ENCODE measurements around the gene PRDM2. TPM values are rescaled to one million over a fixed set of nuclear protein-coding genes. Genes with fewer than 3 reads are reported as not detected.

PRDM2 gene
- total RNA-seq, 2 experiments from 2014 or later, result 56.3 to 58.4 TPM

DNA sequence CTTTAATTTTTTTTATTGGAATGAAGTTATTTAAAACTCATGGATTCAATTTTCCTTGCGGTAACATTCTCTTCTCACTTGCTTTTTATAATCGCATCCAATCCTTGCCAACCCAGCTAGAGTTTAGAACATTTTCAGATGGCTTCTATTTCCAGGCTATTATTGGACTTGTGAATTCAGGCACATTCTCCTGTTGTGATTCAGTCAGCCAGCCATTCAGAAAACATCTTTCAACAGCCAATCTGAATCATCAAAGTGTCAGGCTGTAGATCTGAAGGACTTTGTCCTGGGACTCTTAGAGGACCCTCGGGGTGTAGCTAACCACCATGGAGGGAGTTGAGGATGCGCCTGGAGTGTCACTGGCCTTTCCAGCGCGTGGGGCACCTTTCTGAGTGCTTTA lies 92.4 kb downstream of the PRDM2 start:
- Mint-ChIP-seq H3K4me3 (no peak overlapping the region), H3K9me3 (no peaks in the 10 kb centered on the region), H3K27ac (no peak overlapping the region), H3K36me3 (ENCODE audit: low read depth) (peaks cover 36% of the 10 kb centered on the region), H3K27me3 (no peaks in the 10 kb centered on the region), H3K4me1 (peaks cover 21% of the 10 kb centered on the region)
- POLR2A ChIA-PET, result interaction anchor here (1.5 kb wide), 1 partner anchor 90 kb away, joined by 4 read pairs; no protein-coding TSS in a partner anchor
- no peak for DNase-seq
- CTCF ChIA-PET, result no interaction called here

DNA sequence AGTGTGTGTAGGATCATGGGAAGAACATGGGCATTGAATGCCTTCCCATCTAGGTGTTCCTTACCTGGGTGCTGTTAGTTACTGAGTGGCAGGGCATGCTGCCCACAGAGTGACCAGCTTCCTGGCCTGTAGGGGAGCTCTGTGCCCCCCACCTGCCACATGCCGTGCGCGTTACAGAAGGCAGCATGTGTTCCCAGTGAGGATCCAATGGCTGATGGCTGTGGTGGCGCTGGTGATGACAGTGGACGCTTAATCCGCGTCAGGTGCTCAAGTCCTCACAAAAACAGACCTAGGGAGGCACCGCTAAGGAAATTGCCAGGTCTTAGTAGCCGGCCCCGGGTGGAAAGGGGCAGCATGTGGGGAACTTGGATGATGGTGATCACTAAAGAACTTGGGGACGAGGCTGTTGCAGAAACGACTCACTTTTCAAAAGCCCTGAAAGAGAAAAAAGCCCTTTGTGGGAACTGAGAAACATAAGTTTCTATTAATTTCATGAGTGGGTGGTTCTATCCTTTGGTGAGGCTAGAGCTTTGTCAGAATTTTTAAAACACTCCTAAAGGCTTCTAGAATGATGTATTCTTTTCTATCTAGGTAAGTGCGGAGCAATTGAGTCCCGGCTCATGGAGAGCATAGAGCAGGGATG lies 93.2 kb downstream of the PRDM2 start:
- no peak for DNase-seq
- POLR2A ChIA-PET, result interaction anchor here (1.2 to 1.5 kb wide), 2 partner anchors 44 to 90 kb away, joined by 3 to 4 read pairs; no protein-coding TSS in a partner anchor
- Mint-ChIP-seq H3K36me3 (ENCODE audit: low read depth) (peaks cover 31% of the 10 kb centered on the region), H3K27me3 (no peaks in the 10 kb centered on the region), H3K4me3 (no peak overlapping the region), H3K4me1 (peaks cover 23% of the 10 kb centered on the region), H3K27ac (no peak overlapping the region), H3K9me3 (no peaks in the 10 kb centered on the region)
- CTCF ChIA-PET, result no interaction called here

DNA sequence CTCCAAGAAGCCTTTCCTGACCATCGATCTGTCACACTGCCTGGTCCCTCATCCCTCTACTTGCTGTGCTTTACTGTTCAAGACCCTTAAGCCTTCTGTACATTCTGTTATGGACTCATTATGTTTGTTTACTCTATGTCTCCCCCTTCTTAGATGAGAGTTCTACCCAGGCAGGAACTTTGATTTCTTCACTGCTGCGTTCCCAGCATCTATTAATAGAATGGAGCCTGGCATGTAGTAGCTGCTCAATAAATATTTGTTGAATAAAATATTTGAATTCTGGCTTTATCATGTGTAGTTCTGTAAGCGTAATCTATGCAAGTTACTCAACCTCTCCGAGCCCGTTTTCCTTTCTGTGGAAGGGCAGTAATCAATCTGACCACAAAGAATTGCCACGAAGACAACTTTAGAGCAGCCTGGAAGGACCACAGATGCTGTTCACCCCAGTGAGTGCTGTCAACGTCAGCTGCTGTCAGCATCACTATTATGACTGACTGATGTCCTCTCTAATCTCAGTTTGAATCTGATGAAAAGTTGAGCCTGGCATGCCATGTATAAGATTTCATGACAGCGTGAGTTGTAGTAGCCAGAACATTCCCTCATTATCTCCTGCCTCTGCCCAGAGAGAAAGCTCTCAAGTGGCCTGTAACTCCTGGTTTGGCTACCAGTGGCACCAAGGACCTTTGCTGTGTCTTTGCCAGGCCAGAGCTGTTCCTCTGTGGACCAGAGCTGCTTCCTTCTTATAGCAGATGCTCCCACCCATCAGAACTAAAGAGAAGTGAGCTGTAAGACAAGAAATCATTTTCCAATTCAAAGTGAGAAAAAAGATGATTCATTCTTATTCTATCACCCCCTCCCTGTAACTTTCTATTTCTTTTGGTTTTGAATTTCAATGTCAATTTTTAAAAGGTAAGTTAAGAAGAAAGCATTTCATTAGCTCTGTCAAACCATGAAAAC lies 94.5 kb downstream of the PRDM2 start:
- CTCF ChIA-PET, result no interaction called here
- Mint-ChIP-seq H3K27ac (no peak overlapping the region), H3K4me1 (peaks cover 23% of the 10 kb centered on the region), H3K27me3 (no peaks in the 10 kb centered on the region), H3K4me3 (no peak overlapping the region), H3K36me3 (ENCODE audit: low read depth) (peaks cover 21% of the 10 kb centered on the region), H3K9me3 (no peaks in the 10 kb centered on the region)
- no peak for DNase-seq
- POLR2A ChIA-PET, result interaction anchor here (1.2 kb wide), 2 partner anchors 10 to 45 kb away, joined by 3 read pairs; no protein-coding TSS in a partner anchor

DNA sequence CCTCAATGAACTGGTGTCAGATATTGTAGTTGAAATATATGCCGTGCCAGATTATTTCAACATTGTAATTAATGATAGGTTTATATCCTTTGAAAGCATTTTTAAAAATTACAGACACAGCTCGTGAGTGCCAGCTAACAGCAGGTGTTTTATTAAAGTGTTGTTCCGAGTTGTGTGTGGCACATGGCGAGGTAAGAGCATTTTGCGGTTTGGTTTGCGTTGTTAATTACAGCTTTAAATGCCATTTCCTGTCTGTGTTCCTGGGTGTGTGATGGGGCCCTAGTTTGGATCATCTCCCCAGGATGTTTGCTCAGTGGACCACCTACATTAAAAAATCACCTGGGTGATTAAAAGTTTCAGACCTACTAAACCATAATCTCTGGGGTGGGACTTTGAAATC lies 97.4 kb downstream of the PRDM2 start:
- ChIA-PET CTCF (interaction anchor here (0.6 to 1.0 kb wide), 2 partner anchors 72 to 95 kb away, joined by 3 to 6 read pairs; no protein-coding TSS in a partner anchor), POLR2A (interaction anchor here (1.0 to 1.4 kb wide), 2 partner anchors 43 to 86 kb away, joined by 3 read pairs; no protein-coding TSS in a partner anchor)
- peaks cover 18% of the 10 kb centered on the region for H3K4me1 Mint-ChIP-seq
- DNase-seq, result no peak
- no peaks in the 10 kb centered on the region for H3K9me3 Mint-ChIP-seq
- no peaks in the 10 kb centered on the region for H3K27me3 Mint-ChIP-seq
- H3K4me3 Mint-ChIP-seq, result no peak overlapping the region
- H3K36me3 Mint-ChIP-seq (ENCODE audit: low read depth), result peaks cover 18% of the 10 kb centered on the region
- H3K27ac Mint-ChIP-seq, result no peak overlapping the region

DNA sequence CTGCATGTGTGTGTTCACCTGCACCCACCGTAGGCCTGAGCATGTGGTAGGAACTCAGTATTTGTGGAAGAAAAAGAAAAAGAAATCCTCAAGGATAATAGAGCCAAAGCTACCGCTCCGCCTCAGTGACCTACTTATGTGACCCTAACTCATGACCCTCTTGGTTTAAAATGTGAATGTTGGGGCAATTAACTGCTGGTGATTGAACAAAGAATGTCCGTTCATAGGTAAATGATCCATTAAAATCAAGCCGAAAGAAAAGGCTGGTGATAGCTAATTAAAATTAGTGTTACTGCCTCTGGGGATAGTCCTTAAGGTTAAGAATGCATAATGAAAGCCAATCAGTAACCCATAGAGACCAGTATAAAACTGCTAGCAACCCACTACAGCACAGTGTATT lies 98.1 kb downstream of the PRDM2 start:
- Mint-ChIP-seq H3K27ac (no peak overlapping the region), H3K36me3 (ENCODE audit: low read depth) (peaks cover 18% of the 10 kb centered on the region), H3K9me3 (no peaks in the 10 kb centered on the region), H3K4me1 (peaks cover 13% of the 10 kb centered on the region), H3K27me3 (no peaks in the 10 kb centered on the region), H3K4me3 (no peak overlapping the region)
- CTCF ChIA-PET, result no interaction called here
- DNase-seq, result no peak
- POLR2A ChIA-PET, result interaction anchor here (1.0 to 1.4 kb wide), 2 partner anchors 44 to 87 kb away, joined by 3 read pairs; no protein-coding TSS in a partner anchor

DNA sequence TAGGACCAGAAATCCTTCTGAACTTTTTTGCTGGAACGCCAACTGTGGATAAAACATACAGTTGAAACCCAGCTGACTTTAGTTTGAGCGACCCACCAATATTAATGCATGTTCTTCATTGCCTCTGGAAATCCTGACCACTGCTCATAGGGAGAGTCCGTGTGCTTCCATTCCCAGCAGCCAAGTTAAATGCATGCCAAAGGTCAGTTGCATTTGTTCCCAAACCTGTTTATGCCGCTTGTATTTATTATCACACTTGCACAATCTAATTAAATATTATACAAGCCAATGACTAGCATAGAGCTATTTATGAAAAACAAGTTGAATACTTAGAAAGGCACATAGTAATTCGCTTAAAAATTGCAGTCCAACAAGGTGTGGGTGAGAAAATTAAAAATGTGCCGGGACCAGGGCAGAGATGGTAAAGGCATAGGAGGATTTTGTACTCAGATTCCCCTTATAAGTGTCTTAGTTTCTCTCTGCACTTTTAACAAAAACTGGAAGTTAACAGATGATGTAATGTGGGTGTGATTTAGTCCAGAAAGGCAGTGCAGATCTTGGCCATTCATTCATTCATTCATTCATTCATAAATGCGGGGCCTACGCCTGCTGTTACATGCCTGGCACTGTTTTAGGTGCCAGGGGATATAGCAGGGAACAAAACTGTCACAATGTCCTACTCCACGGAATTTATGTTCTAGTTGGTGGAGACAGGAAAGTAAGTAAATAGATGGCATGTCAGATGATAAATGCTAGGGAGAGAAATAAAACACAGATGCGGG lies 99.7 kb downstream of the PRDM2 start:
- DNase-seq, result no peak
- POLR2A ChIA-PET, result no interaction called here
- no peaks in the 10 kb centered on the region for H3K9me3 Mint-ChIP-seq
- CTCF ChIA-PET, result interaction anchor here (0.6 kb wide), 1 partner anchor 132 kb away, joined by 3 read pairs; no protein-coding TSS in a partner anchor
- H3K4me1 Mint-ChIP-seq, result peaks cover 11% of the 10 kb centered on the region
- H3K27me3 Mint-ChIP-seq, result no peaks in the 10 kb centered on the region
- no peak overlapping the region for H3K27ac Mint-ChIP-seq
- peaks cover 10% of the 10 kb centered on the region for H3K36me3 Mint-ChIP-seq (ENCODE audit: low read depth)
- H3K4me3 Mint-ChIP-seq, result no peak overlapping the region

DNA sequence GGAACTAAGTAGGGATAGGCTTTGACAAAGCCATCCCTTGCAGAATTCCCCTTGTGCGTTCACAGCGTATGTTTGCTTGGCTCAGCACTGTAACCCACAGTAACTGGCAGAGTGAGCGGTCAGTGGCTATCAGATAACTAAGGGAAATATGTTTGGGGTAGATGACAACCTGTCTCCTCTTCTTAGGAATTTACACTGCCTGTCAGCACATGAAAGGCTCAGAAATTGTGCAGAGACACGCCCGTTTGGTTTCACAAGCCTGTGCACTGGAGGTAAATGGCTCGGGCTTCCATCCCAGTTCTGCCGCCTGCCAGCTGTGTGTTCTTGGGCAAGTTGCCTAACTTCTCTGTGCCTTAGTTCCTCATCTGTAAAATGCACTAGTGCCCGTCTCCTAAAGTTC lies 101.2 kb downstream of the PRDM2 start:
- peaks cover under 1% of the 10 kb centered on the region for H3K36me3 Mint-ChIP-seq (ENCODE audit: low read depth)
- POLR2A ChIA-PET, result no interaction called here
- no peaks in the 10 kb centered on the region for H3K9me3 Mint-ChIP-seq
- no peak overlapping the region for H3K27ac Mint-ChIP-seq
- H3K27me3 Mint-ChIP-seq, result no peaks in the 10 kb centered on the region
- no peak for DNase-seq
- CTCF ChIA-PET, result no interaction called here
- peaks cover 7% of the 10 kb centered on the region for H3K4me1 Mint-ChIP-seq
- no peak overlapping the region for H3K4me3 Mint-ChIP-seq

DNA sequence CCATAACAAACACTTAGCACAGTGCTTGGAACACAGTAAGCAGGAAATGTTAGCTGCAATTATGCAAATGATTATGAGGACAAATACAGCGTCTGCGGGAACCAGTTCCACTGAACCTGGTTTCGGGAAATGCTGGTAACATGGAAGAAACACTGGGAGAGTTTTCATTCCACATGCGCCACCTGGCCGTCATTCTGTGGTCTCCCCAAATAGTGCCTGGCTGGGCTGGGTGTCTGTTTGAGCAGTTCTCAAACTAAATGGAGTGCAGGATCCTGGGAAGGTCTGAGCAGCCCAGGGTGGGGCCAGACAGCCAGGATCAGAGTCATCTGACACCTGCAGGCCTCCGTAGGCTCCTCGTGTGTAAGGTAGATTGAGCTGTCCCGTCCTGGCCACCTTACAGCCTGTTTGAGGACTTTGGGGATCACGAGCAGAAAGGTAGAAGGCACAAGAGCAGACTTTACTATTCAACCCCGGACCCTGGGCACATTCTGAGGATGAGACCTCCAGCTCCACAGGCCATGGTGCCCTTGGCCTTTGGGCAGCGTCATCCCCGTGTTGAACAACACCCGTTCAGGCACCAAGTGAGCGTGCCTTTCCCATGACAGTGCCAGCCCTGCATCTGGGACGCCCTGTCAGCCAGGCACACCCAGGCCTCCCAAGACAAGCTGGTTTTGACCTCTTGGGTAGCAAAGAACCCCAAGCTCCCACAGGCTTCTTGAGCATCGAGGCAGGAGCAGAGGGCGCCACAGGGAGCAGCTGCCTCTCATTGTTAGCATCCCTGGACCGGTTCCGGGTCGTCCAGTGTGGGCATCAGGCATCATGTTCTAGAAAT lies 101.9 kb downstream of the PRDM2 start:
- H3K9me3 Mint-ChIP-seq, result no peaks in the 10 kb centered on the region
- H3K27ac Mint-ChIP-seq, result no peak overlapping the region
- H3K36me3 Mint-ChIP-seq (ENCODE audit: low read depth), result no peaks in the 10 kb centered on the region
- H3K4me3 Mint-ChIP-seq, result no peak overlapping the region
- POLR2A ChIA-PET, result no interaction called here
- H3K4me1 Mint-ChIP-seq, result peaks cover 7% of the 10 kb centered on the region
- H3K27me3 Mint-ChIP-seq, result no peaks in the 10 kb centered on the region
- CTCF ChIA-PET, result no interaction called here
- no peak for DNase-seq

DNA sequence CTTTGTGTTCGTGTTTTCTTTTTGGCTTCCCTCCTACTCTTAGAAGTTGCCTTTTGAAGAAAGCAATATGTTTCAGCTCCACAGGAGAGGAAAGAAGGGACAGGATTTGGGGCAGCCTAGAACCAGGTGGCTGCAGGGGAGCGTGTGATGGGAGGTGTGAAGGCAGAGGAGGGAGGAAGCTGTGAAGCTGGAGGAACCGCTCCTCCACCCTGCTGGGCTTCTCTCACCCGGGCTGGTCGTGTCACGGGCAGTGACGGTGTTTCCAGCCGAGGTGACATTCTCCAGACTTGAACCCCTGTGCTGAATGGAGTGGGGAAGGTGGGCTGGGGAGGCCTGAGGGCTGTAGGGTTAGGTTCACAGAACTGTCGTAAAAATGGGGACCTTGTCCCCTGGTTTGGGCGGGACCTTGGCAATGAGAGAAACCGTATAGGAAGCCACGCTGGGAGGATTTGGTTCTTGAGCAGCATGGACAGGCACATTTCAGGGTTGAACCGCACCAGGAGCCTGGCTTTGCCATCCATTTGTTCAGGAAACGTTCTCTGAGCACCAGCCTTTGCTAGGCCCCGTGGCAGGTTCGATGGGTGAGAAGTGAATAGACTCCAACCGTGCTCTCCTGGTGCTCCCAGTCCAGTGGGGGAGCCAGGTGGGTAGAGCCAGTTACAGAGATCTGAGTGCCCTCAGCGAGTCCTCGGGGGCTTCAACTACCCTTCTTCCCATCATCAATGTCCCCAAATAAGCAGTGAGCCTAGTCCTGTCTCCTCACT lies 103.0 kb downstream of the PRDM2 start:
- Mint-ChIP-seq H3K36me3 (ENCODE audit: low read depth) (no peaks in the 10 kb centered on the region), H3K27ac (no peak overlapping the region), H3K4me3 (no peak overlapping the region), H3K9me3 (no peaks in the 10 kb centered on the region), H3K4me1 (no peaks in the 10 kb centered on the region), H3K27me3 (no peaks in the 10 kb centered on the region)
- CTCF ChIA-PET, result no interaction called here
- POLR2A ChIA-PET, result no interaction called here
- DNase-seq, result no peak

DNA sequence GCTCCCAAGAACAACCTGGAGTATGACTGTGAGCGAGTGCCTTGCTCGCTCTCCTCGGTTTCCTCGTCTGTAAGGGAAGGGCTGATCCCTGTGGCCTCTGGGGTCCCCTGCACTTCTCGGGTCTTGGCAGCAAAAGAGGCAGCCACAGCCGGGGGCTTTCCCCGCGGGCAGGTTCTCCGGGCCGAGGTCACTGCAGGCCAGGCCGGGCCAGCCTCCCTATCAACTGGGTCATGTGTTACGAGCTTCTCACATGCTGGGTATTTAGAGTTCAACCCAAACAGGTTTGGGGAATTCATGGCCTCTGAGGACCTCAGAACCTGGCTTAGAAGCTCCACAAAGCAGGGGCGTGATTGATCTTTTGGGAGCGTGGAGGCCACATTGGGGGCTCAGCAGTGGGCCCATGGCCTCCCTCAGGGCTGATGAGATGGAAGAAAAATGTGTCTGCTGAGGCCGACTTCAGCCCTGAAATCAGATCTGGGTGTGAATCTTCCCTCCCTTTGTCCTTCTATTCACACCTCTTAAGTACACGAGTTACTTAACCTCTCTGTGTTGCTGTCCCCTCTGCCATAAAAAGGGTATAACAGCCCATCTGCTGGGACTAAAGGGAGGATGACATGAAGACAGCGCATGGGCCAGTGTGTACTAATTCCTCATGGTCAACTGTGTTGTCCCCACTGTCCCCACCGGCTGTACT lies 103.7 kb downstream of the PRDM2 start:
- Mint-ChIP-seq H3K27ac (no peak overlapping the region), H3K4me3 (no peak overlapping the region), H3K9me3 (no peaks in the 10 kb centered on the region), H3K36me3 (ENCODE audit: low read depth) (no peaks in the 10 kb centered on the region), H3K27me3 (no peaks in the 10 kb centered on the region), H3K4me1 (peaks cover under 1% of the 10 kb centered on the region)
- DNase-seq, result no peak
- ChIA-PET CTCF (no interaction called here), POLR2A (interaction anchor here (0.8 kb wide), 1 partner anchor 9 kb away, joined by 3 read pairs; no protein-coding TSS in a partner anchor)

DNA sequence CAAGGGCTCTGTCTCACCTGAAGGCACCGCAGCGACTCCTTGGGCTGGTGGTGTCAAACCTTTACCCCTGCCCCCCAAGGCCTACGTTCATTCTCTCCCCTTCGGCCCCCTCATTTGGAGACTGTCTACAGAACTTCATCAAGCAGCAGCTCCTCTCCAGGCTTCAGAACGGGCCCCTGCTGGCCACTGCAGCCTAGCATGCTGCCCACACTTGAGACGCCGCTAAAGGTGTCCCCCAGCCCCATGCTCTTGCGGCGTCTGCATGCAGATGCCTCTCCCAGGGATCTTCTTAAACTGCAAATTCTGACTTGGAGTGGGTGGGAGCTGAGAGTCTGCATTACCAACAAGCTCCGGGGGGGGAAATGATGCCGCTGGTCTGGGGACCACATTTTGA lies 104.2 kb downstream of the PRDM2 start:
- no peak for DNase-seq
- Mint-ChIP-seq H3K27ac (no peak overlapping the region), H3K4me3 (no peak overlapping the region), H3K36me3 (ENCODE audit: low read depth) (no peaks in the 10 kb centered on the region), H3K27me3 (no peaks in the 10 kb centered on the region), H3K4me1 (peaks cover 6% of the 10 kb centered on the region), H3K9me3 (no peaks in the 10 kb centered on the region)
- ChIA-PET CTCF (no interaction called here), POLR2A (interaction anchor here (0.8 kb wide), 1 partner anchor 10 kb away, joined by 3 read pairs; no protein-coding TSS in a partner anchor)

All from activated CD4-positive, alpha-beta memory T cell treated with anti-CD3 and anti-CD28 coated beads, Interleukin-2, amount 10 ng/mL, durations not matched to agents 7 days and 5 days (primary cell).